PFSK-1 (cell line): ENCODE data around the gene GNB1L.

ENCODE experiments used
- FOXP2 ChIP-seq: optimal IDR thresholded peaks from 2 replicates; pipeline ENCODE3; 2011; ENCODE audit warnings: borderline replicate concordance, control low read depth, inconsistent platforms; ENCODE audit not compliant: insufficient read depth; ENCODE audit errors: extremely low read length, extremely low read depth
- POLR2AphosphoS5 ChIP-seq: IDR thresholded peaks from 2 replicates; pipeline ENCODE4 v1.6.1; 2012; ENCODE audit warnings: low read depth, mild to moderate bottlenecking, control low read depth, low read length, moderate library complexity
- SIN3A ChIP-seq: IDR thresholded peaks from 2 replicates; pipeline ENCODE4 v1.6.1; 2012; ENCODE audit warnings: mild to moderate bottlenecking, low read length, moderate library complexity, borderline replicate concordance; ENCODE audit not compliant: insufficient read depth
- TAF1 ChIP-seq: IDR thresholded peaks from 2 replicates; pipeline ENCODE4 v1.6.1; 2012; ENCODE audit warnings: low read length, control low read depth, borderline replicate concordance; ENCODE audit not compliant: insufficient read depth
- TF ChIP-seq, protein P1 (sequence below), 2 experiments: IDR thresholded peaks; 2 replicates each; pipeline versions ENCODE4 v1.6.1 to v1.8.0; 2011 to 2012; ENCODE audit warnings: low read depth in 2 of 2, low read length in 2 of 2, control low read depth in 1 of 2, inconsistent platforms in 1 of 2, mild to moderate bottlenecking in 1 of 2, moderate library complexity in 1 of 2; ENCODE audit not compliant: insufficient read depth in 1 of 2

DNA sequence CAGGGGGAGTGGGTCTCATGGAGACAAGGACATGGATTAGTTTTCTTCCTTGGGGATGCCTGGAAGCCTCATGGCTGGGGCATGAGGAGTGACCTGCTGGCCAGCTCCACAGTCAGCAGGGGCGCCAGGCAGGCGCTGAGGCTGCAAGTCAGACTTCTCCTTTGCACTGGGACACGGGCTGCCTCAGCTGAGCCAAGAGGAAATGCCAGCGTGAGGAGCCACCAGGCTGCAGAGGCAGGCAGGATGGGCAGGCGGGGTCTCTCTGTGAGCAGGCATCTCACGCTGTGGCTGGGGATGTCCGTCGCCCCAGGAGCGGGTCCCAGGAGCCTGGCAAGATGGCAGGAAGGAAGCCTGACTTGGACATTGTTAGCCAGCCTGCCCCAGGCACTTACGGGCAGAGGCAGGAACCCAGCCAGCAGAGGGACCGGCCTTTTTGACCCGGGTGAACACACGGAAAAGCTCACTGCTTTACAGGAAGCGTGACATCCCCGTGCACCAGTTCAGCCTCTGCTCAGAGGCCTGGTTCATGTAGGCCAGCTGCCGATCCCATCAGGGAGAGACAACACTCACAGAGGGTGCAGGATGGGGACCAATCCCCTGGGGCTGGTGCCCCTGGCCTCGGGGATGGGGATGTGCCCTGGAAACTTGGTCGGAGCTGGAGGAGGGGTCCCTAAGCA is 10.2 kb downstream of the GNB1L start:
- TF ChIP-seq POLR2AphosphoS5: no peak
- TF ChIP-seq TAF1: no peak
- TF ChIP-seq, protein P1, sequence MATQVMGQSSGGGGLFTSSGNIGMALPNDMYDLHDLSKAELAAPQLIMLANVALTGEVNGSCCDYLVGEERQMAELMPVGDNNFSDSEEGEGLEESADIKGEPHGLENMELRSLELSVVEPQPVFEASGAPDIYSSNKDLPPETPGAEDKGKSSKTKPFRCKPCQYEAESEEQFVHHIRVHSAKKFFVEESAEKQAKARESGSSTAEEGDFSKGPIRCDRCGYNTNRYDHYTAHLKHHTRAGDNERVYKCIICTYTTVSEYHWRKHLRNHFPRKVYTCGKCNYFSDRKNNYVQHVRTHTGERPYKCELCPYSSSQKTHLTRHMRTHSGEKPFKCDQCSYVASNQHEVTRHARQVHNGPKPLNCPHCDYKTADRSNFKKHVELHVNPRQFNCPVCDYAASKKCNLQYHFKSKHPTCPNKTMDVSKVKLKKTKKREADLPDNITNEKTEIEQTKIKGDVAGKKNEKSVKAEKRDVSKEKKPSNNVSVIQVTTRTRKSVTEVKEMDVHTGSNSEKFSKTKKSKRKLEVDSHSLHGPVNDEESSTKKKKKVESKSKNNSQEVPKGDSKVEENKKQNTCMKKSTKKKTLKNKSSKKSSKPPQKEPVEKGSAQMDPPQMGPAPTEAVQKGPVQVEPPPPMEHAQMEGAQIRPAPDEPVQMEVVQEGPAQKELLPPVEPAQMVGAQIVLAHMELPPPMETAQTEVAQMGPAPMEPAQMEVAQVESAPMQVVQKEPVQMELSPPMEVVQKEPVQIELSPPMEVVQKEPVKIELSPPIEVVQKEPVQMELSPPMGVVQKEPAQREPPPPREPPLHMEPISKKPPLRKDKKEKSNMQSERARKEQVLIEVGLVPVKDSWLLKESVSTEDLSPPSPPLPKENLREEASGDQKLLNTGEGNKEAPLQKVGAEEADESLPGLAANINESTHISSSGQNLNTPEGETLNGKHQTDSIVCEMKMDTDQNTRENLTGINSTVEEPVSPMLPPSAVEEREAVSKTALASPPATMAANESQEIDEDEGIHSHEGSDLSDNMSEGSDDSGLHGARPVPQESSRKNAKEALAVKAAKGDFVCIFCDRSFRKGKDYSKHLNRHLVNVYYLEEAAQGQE (IDR thresholded peaks at IDR 0.05; ENCODE audit: insufficient read depth in 1 of 2, low read depth in 2 of 2, low read length in 2 of 2): no peak
- no peak for TF ChIP-seq SIN3A
- TF ChIP-seq FOXP2: no peak
